Renal cortical epithelial cell (primary cell): ENCODE results near the gene CDC34. TPM values are rescaled to one million over a fixed set of nuclear protein-coding genes. Genes with fewer than 3 reads are reported as not detected.

Source experiments
- DNase-seq: peaks from one replicate; pipeline ENCODE4 v3.0.0-alpha.2; 2011; ENCODE audit warnings: low read depth
- total RNA-seq: library from RNA; depleted of rRNA; stranded (reverse); fragments of >200 nt; gene quantifications from 2 replicates; pipeline ENCODE4 v1.2.3, GENCODE V29; 2014

Gene CDC34
- total RNA-seq, 1 donor from 2014 or later, result 50.3 TPM

GRCh38 chr19:542173-542866 is 10.8 kb downstream of the CDC34 start:
- DNase-seq, result no peak

GRCh38 chr19:543910-544608 is 12.5 kb downstream of the CDC34 start, which contains the start of gene GZMM:
TSS of gene GZMM (plus strand) at chr19:544053. CDS start at chr19:544072, 19 bp downstream.
- no peak for DNase-seq

- no peak for DNase-seq
Observed at GRCh38 chr19:547117-547516, 15.6 kb downstream of the CDC34 start.

- DNase-seq, result no peak
Observed at GRCh38 chr19:547836-548720, 16.5 kb downstream of the CDC34 start.

- DNase-seq, result no peak
Observed at GRCh38 chr19:548886-549830, 17.6 kb downstream of the CDC34 start.

- no peak for DNase-seq
Observed at GRCh38 chr19:554817-555216, 23.3 kb downstream of the CDC34 start.

- no peak for DNase-seq
Observed at GRCh38 chr19:555474-555808, 23.9 kb downstream of the CDC34 start.

- no peak for DNase-seq
Observed at GRCh38 chr19:556611-557382, 25.2 kb downstream of the CDC34 start.

- no peak for DNase-seq
Observed at GRCh38 chr19:558770-559439, 27.3 kb downstream of the CDC34 start.

- no peak for DNase-seq
Observed at GRCh38 chr19:560121-560520, 28.6 kb downstream of the CDC34 start.

- no peak for DNase-seq
Observed at GRCh38 chr19:566403-566802, 34.8 kb downstream of the CDC34 start.

GRCh38 chr19:566844-567243 is 35.3 kb downstream of the CDC34 start:
- no peak for DNase-seq

GRCh38 chr19:567296-567900 is 35.8 kb downstream of the CDC34 start:
- no peak for DNase-seq

GRCh38 chr19:570251-570686 is 38.7 kb downstream of the CDC34 start:
- DNase-seq, result no peak

- peak; percentile 41 for DNase-seq
Observed at GRCh38 chr19:570937-571565, 39.5 kb downstream of the CDC34 start.

GRCh38 chr19:571566-571974 is 40.0 kb downstream of the CDC34 start:
- peak; percentile 52 for DNase-seq

GRCh38 chr19:572140-572742 is 40.7 kb downstream of the CDC34 start, which contains the start of gene BSG:
TSS of gene BSG (plus strand) at chr19:572596. CDS start at chr19:572635, 39 bp downstream.
- DNase-seq, result peak; percentile 85

GRCh38 chr19:572743-573518 is 41.4 kb downstream of the CDC34 start:
- DNase-seq, result peak; percentile 36
